HL-60 (cell line): Measurements from ENCODE around the gene LGALS3.

Experiments used
- DNase-seq, 2 experiments: peaks; one replicate each; pipeline ENCODE4 v3.0.0-alpha.2; 2010 to 2020; ENCODE audit warnings: low read depth in 1 of 2, low spot score in 1 of 2
- H3K27ac ChIP-seq: fragments of 250-450 bp; sonication (Bioruptor Pico); replicated peaks from 2 replicates; pipeline ENCODE4 v1.5.1; 2020; ENCODE audit warnings: mild to moderate bottlenecking, moderate library complexity
- H3K27me3 ChIP-seq: fragments of 250-450 bp; sonication (Bioruptor Pico); 2 replicates; pipeline ENCODE4 v1.5.1; 2021; ENCODE audit warnings: mild to moderate bottlenecking, moderate library complexity; ENCODE audit not compliant: insufficient read depth, poor library complexity, severe bottlenecking
- H3K4me3 ChIP-seq: replicated peaks from 2 replicates; pipeline ENCODE4 v1.5.1; 2011; ENCODE audit warnings: mild to moderate bottlenecking, control low read depth, low read length; ENCODE audit not compliant: insufficient read depth
- CTCF ChIP-seq: IDR thresholded peaks from one replicate; pipeline ENCODE4 v1.5.1; 2011; ENCODE audit warnings: low read length, control low read depth, inconsistent platforms; ENCODE audit not compliant: insufficient read depth
- GABPA ChIP-seq: IDR thresholded peaks from 2 replicates; pipeline ENCODE4 v1.6.1; 2012; ENCODE audit warnings: low read depth
- POLR2AphosphoS5 ChIP-seq: IDR thresholded peaks from 2 replicates; pipeline ENCODE4 v1.6.1; 2012; ENCODE audit warnings: low read depth
- REST ChIP-seq: IDR thresholded peaks from 2 replicates; pipeline ENCODE4 v1.6.1; 2012; ENCODE audit warnings: low read depth; ENCODE audit not compliant: insufficient replicate concordance
- SPI1 ChIP-seq: IDR thresholded peaks from 2 replicates; pipeline ENCODE4 v1.6.1; 2012; ENCODE audit warnings: low read depth, mild to moderate bottlenecking, borderline replicate concordance

Gene LGALS3

GRCh38 chr14:55114720-55115119, 14.3 kb upstream of the LGALS3 start:
- DNase-seq, result no peak
- Histone ChIP-seq H3K27me3 (no peaks in the 10 kb centered on the region), H3K4me3 (no peak overlapping the region), H3K27ac (no peak overlapping the region)
- no peak for TF ChIP-seq REST
- TF ChIP-seq CTCF, result no peak
- TF ChIP-seq SPI1, result no peak
- TF ChIP-seq GABPA, result no peak
- TF ChIP-seq POLR2AphosphoS5, result no peak

- Histone ChIP-seq H3K27ac (no peak overlapping the region), H3K27me3 (no peaks in the 10 kb centered on the region), H3K4me3 (no peak overlapping the region)
- no peak for DNase-seq
- TF ChIP-seq POLR2AphosphoS5 (no peak), SPI1 (no peak), GABPA (no peak), REST (no peak), CTCF (no peak)
Observed at GRCh38 chr14:55115460-55115859, 13.6 kb upstream of the LGALS3 start.

GRCh38 chr14:55115861-55116245, 13.2 kb upstream of the LGALS3 start:
- DNase-seq, result no peak
- Histone ChIP-seq H3K27me3 (no peaks in the 10 kb centered on the region), H3K27ac (peak overlapping the region; percentile 73), H3K4me3 (no peak overlapping the region)
- no peak for TF ChIP-seq CTCF
- no peak for TF ChIP-seq GABPA
- TF ChIP-seq POLR2AphosphoS5, result no peak
- TF ChIP-seq SPI1, result no peak
- no peak for TF ChIP-seq REST
